HG03095 (cell line): ENCODE data around the gene LMO3.

Experiments
- ATAC-seq: cut with Tn5 transposase; IDR thresholded peaks from one replicate; pipeline ENCODE4 v1.9.1; 2021; ENCODE audit warnings: moderate library complexity; ENCODE audit not compliant: unreplicated experiment

LMO3 gene

GRCh38 chr12:16606117-16606200, at the start of gene LMO3:
Gene LMO3 (minus strand): TSS chr12:16606162. CDS start chr12:16600860, 5,302 bp downstream.
- no peak for ATAC-seq

DNA sequence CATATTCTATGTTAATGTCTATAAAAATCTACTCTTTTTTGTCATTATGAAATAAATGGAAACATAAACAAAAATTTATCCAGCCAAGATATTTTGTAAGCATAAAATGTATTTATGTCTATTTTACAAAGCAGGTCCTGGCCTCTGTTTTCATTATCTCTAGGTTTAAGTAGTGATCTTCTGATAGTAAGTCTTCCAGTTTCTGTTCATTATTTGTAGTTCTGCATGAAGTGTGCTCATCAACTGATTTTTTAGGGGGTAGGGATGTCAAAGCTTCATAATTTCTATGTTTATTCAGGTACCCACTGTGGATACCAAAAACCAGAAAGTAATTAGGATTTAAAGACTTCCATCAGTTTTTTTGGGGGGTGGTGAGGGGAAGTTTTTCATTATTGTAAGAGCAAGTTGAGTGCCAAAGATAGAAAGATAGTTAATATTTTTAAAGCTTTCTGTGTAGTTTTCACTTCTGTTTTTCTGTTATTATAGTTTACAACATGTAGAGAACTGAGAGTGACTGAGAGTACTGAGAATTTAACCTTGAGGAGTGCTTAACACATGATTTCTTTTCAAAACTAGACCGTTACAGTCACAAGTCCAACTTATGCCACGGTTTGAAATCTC, 30.6 kb upstream of the LMO3 start:
- ATAC-seq: peak; percentile 92

- no peak for ATAC-seq
Measured at GRCh38 chr12:16634786-16635185, 28.8 kb upstream of the LMO3 start.

DNA sequence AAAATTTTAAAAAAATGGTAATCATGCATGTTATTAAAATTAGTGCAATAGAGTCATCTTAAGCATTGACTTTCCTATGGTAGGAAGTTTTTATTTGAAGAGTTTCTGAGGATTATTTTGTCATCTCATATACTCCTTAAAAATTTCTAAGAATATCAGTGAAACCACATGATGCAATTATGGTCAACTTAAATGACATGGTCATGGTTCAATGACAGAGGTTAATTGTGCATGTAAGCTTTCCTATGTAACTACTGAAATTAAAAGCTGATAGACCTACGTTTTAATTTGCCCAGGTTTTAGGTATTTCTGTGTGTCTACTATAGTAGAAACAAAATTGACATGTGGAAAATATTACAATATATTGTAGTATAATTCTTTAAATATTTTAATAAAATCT, 21.0 kb upstream of the LMO3 start:
- ATAC-seq: no peak

GRCh38 chr12:16622338-16622737, 16.4 kb upstream of the LMO3 start:
- no peak for ATAC-seq

- no peak for ATAC-seq
Measured at GRCh38 chr12:16619537-16619936, 13.6 kb upstream of the LMO3 start.

DNA sequence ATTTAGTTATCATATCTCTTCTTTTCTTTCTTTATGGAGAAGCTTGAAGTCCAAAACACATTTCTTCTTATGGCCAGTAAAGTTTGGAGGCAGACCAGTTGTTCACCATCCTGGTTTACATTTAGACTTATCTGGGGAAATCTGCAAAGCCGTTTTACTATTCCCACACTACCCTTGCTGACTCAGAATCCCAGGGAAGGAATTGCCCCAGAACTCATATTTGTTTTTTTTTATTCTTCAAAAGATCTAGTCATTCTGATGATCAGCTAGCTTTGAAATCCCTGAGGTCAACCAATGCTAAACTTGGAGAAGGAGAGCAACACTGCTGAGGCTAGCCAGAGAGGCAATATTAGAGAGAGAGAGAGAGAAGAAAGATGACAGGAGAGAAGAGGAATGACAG, 12.3 kb upstream of the LMO3 start:
- no peak for ATAC-seq

DNA sequence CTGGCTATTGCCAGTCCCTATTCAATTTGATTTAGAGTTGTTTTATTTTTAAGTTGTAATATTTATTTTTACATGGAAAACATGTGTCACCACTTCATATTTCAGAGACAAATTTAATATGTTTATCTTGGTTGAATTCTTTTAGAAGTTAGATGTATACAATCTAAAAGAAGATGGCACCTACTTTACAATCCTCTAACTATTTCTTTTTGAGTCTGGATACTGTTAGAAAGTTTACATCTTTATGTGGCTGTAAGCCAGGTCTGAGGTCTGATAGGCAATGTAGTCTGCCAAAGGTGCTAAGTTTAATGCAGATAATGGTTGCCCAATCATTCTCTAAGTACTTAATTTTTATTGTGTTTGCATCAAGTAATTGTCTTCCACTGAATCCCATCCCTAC, 7.2 kb upstream of the LMO3 start:
- ATAC-seq: no peak

DNA sequence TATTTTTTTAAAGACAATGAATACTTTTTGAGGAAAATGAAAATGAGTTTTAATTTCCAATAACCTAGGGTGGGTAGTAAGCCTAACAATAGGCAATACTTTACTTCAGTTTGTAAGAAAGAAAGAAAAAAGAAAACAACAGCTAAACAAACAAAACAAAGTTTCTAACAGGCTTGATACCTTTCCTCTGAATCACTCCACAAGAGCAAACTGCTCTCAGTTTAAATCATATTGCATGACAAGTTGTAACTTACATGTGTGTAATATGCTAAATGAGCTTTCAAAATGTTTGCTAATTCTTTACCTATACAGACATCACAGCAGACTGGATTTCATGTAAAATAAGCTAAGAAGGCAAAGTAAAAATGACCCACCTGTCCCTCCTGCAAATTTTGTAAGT, 6.7 kb upstream of the LMO3 start:
- no peak for ATAC-seq

GRCh38 chr12:16611146-16611545, 5.2 kb upstream of the LMO3 start:
- no peak for ATAC-seq

DNA sequence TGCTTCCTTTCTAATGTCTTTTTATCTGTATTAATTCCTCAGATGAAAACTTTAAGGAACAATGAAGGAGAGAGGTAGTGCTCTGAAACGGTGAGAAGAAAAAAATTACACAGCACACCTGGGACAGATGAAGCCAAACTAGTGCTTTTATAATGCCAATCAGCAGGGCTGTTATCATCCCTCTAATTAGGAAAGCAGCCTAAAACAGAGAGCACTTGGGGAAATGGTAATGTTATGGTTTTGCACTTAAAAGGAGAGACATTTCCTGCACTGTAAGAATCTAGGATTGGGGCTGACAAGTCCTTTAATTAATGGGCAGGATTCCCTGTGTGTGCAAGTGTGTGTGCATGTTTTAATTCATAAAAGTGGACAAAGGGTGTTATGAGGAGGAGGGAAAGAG, 4.8 kb upstream of the LMO3 start:
- ATAC-seq: no peak

- no peak for ATAC-seq
Measured at GRCh38 chr12:16610001-16610585, 4.1 kb upstream of the LMO3 start.

- ATAC-seq: no peak
Measured at GRCh38 chr12:16608946-16609539, 3.1 kb upstream of the LMO3 start.

DNA sequence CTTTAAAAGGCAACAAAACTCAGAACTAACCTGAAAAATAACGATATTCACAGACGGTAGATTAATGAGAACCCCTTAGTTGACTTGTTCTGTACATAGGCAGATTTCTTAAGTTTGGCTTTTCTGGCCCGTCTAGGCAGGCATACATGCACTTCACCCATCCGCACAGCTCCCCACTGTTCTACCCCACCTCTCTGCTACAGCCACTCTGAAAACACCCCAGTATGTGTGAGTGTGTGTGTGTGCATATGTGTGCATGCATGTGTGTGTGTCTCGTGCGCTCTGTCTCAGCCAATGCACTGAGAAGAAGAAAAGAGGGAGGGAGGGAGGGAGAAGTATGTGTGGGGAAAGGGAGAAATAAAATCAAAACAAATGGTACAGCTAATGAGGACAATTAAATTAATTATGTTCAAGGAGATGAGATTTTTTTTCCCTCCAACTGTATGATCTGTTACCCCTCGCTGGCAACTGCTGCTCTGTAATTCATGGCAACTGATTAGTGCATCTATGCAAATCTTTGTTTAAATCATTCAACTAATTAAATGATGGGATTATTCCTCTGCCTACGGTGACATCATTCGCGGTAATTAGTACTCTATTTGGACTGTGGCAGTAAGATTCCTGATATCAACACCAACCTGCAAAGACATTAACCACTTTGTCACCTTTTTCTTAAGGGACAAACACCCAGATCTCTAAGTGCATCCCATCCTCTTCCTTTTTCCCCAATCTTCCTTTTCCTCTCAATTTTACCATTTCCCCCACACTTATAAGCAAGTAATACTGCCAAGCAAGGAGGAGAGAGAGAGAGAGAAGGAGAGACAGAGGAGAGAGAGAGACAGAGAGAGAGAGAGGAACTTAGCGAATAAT, 2.2 kb upstream of the LMO3 start:
- ATAC-seq: no peak

- ATAC-seq: no peak
Measured at GRCh38 chr12:16606991-16607390, 1.0 kb upstream of the LMO3 start.

DNA sequence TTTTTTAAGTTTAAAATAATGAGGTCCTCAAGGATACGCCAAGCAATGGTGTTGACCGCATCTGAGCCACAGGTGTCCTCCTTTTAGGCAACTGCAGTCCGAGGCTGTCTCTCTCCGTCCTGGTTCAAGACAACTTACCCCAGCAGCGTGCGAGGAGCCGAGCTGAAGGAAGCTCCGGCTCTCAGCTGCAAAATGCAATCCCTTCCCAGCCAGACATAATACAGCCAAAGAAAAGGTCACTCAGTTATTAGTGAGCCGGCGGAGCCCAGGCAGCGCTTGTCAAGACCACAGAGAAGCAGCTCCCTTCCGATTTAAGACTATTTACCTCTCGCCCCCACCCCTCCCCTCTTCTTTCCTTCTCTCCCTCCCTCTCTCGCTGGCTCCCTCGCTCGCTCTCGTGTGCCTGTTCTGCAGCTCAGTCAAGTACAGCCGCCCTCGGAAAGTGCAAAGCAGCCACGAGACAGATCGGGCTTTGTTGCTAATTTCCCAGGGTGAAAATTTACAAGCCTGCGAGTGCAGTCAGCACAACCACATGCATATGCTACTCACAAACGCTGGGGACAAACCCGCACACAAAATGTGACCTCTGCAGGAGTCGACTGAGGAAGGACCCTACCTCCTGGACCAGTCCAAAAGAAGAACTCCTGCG, 363 bp upstream of the LMO3 start:
- ATAC-seq: no peak

GRCh38 chr12:16605642-16606116, 283 bp downstream of the LMO3 start:
- ATAC-seq: no peak

GRCh38 chr12:16604596-16605252, 1.2 kb downstream of the LMO3 start:
- no peak for ATAC-seq

DNA sequence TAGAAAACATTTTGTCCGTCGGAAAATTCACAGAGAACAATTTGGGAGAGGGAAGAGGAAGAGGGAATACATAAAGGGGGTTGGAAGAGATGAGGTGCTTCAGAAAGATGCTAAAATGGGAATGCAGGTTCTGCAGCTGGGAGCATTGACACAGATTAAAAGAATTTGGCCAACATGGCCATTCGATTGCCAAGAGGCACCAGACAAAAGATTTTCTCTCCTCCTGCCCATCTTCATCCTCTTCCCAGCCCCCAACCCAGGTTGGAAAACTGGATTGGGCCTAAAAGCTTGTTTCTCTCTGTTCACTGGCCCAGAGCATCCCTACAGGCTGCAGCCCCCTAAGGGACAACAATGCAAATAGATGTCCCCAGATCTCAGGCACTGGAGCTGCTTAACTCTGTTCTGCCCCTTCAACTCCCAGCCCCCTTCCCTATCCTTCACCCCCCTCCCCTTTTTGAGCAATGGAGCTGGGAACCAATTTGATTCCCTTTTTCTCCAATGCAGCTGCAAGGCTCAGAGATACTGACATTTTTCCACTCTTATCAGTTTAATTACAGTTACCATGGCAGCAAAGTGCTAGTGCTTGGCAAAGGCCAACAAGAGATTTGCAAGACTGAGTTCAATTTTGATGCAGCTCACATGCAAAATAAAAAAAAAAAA, 1.9 kb downstream of the LMO3 start:
- ATAC-seq: no peak

- ATAC-seq: no peak
Measured at GRCh38 chr12:16603260-16603915, 2.6 kb downstream of the LMO3 start.
